HepG2 (cell line): ENCODE results near the gene ARHGEF38. TPM values are rescaled to one million over a fixed set of nuclear protein-coding genes. Genes with fewer than 3 reads are reported as not detected.

Source experiments
- ATAC-seq: fragments of 200-7000 bp; cut with Tn5 transposase; 3 replicates; pipeline ENCODE4 v1.9.1; 2020; ENCODE audit warnings: mild to moderate bottlenecking, moderate library complexity
- BruUV-seq: library from RNA; stranded (reverse); fragments of 400-500 nt; replicated peaks from 2 replicates; lab custom pipeline; 2021; lab: Mats Ljungman, UMichigan
- CTCF ChIA-PET: fragments of 300-600 bp; formaldehyde crosslinking; extraction: SDS; loops from one replicate; lab custom pipeline; 2021; ENCODE audit warnings: low total read pairs, inconsistent platforms, low intra/inter-chr PET ratio; lab: Yijun Ruan, JAX
- POLR2A ChIA-PET: fragments of 350-600 bp; sonication (Branson Sonifier 250); formaldehyde crosslinking; loops from one replicate; lab custom pipeline; 2020; ENCODE audit warnings: antibody characterized with exemption, inconsistent platforms; lab: Yijun Ruan, JAX
- DNase-seq: peaks from one replicate; pipeline ENCODE4 v3.0.0-alpha.2; 2015; ENCODE audit warnings: low spot score
- FAIRE-seq: peaks from 3 replicates; lab custom pipeline; 2011; peaks lifted over from hg19 to GRCh38; lab: Jason Lieb, UNC
- H2AFZ ChIP-seq: one replicate; pipeline ENCODE4 v1.6.1; 2011; ENCODE audit warnings: low read length, inconsistent platforms
- H3K27ac ChIP-seq: fragments of 300-600 bp; 3 replicates; pipeline ENCODE4 v1.8.0; 2011; ENCODE audit warnings: mixed run types, mild to moderate bottlenecking, mixed read lengths, low read length, inconsistent platforms; ENCODE audit not compliant: insufficient read depth; ENCODE audit errors: extremely low read length
- H3K27me3 ChIP-seq, 2 experiments: fragments of 200-600 bp in 1 of 2; 2 replicates in 1 of 2; 3 replicates in 1 of 2; pipeline versions ENCODE4 v1.6.0 to v1.8.0; 2011; ENCODE audit warnings: low read length in 2 of 2, mild to moderate bottlenecking in 2 of 2, moderate library complexity in 2 of 2, inconsistent platforms in 1 of 2; ENCODE audit not compliant: insufficient read depth in 2 of 2, control insufficient read depth in 1 of 2
- H3K36me3 ChIP-seq, 2 experiments: fragments of 200-600 bp in 1 of 2; replicated peaks in 1 of 2; 2 replicates in 1 of 2; 3 replicates in 1 of 2; pipeline versions ENCODE4 v1.5.1 to v1.8.0; 2011; ENCODE audit warnings: low read length in 2 of 2, inconsistent platforms in 1 of 2; ENCODE audit not compliant: insufficient read depth in 2 of 2, control insufficient read depth in 1 of 2
- H3K4me1 ChIP-seq: 2 replicates; pipeline ENCODE4 v1.5.1; 2012; ENCODE audit warnings: low read length, inconsistent platforms; ENCODE audit not compliant: insufficient read depth
- H3K4me2 ChIP-seq: 2 replicates; pipeline ENCODE4 v1.6.0; 2011; ENCODE audit warnings: low read depth, low read length, inconsistent platforms
- H3K4me3 ChIP-seq, 3 experiments: fragments of 200-600 bp in 1 of 3; sonication (generic), shearing (Covaris generic) in 1 of 3; replicated peaks in 1 of 3; 2 replicates each; pipeline ENCODE4 v1.5.1; 2011 to 2016; ENCODE audit warnings: low read length in 3 of 3, inconsistent platforms in 2 of 3, low read depth in 2 of 3, mild to moderate bottlenecking in 2 of 3, control low read depth in 1 of 3, mixed read lengths in 1 of 3; ENCODE audit not compliant: insufficient read depth in 1 of 3
- H3K79me2 ChIP-seq: one replicate; pipeline ENCODE4 v1.6.1; 2011; ENCODE audit warnings: low read length, inconsistent platforms; ENCODE audit not compliant: insufficient read depth
- H3K9ac ChIP-seq: 2 replicates; pipeline ENCODE4 v1.6.0; 2011; ENCODE audit warnings: mild to moderate bottlenecking, low read depth, low read length, inconsistent platforms; ENCODE audit not compliant: insufficient read depth
- H3K9me3 ChIP-seq: 2 replicates; pipeline ENCODE4 v1.5.1; 2012; ENCODE audit warnings: mild to moderate bottlenecking, low read length
- H4K20me1 ChIP-seq: 2 replicates; pipeline ENCODE4 v1.6.0; 2011; ENCODE audit warnings: inconsistent platforms, mild to moderate bottlenecking, low read length, moderate library complexity; ENCODE audit not compliant: insufficient read depth
- ADNP ChIP-seq: sonication (generic); formaldehyde crosslinking; IDR thresholded peaks from 2 replicates; pipeline ENCODE4 v1.4.0; 2020; ENCODE audit warnings: missing genetic modification reagents
- ESRRA ChIP-seq: sonication (generic); formaldehyde crosslinking; IDR thresholded peaks from 2 replicates; pipeline ENCODE4 v1.5.1; 2020; ENCODE audit warnings: mild to moderate bottlenecking, low read depth, missing genetic modification reagents
- HIC2 ChIP-seq: sonication (generic); formaldehyde crosslinking; IDR thresholded peaks from 2 replicates; pipeline ENCODE4 v1.9.0; 2022; ENCODE audit warnings: low read depth, missing genetic modification reagents
- KAT8 ChIP-seq: IDR thresholded peaks from 2 replicates; pipeline ENCODE4 v1.6.1; 2016; ENCODE audit warnings: missing genetic modification reagents, missing compliant biosample characterization
- MTA1 ChIP-seq: sonication (generic); formaldehyde crosslinking; IDR thresholded peaks from 2 replicates; pipeline ENCODE4 v1.4.0; 2020; ENCODE audit warnings: missing genetic modification reagents, mild to moderate bottlenecking, borderline replicate concordance
- SMAD3 ChIP-seq: sonication (generic); formaldehyde crosslinking; IDR thresholded peaks from 2 replicates; pipeline ENCODE4 v1.4.0; 2020; ENCODE audit warnings: missing genetic modification reagents
- SRSF9 ChIP-seq: fragments of 200-400 bp; formaldehyde crosslinking; IDR thresholded peaks from 2 replicates; pipeline ENCODE4 v1.6.1; 2018; ENCODE audit warnings: borderline replicate concordance, mild to moderate bottlenecking, low read depth, low read length; ENCODE audit not compliant: insufficient read depth, poor library complexity, severe bottlenecking
- ZBTB44 ChIP-seq: sonication (generic); formaldehyde crosslinking; IDR thresholded peaks from 2 replicates; pipeline ENCODE4 v1.4.0; 2020; ENCODE audit warnings: missing genetic modification reagents
- ZIK1 ChIP-seq: sonication (generic); formaldehyde crosslinking; IDR thresholded peaks from 2 replicates; pipeline ENCODE4 v1.5.0; 2020; ENCODE audit warnings: mild to moderate bottlenecking, low read depth, missing genetic modification reagents, borderline replicate concordance
- ZNF276 ChIP-seq: sonication (generic); formaldehyde crosslinking; IDR thresholded peaks from 2 replicates; pipeline ENCODE4 v1.4.0; 2020; ENCODE audit warnings: mild to moderate bottlenecking, low read depth, missing genetic modification reagents
- ZNF556 ChIP-seq: sonication (generic); formaldehyde crosslinking; IDR thresholded peaks from 2 replicates; pipeline ENCODE4 v1.4.0; 2020; ENCODE audit warnings: mild to moderate bottlenecking, missing genetic modification reagents, borderline replicate concordance
- ZNF7 ChIP-seq: IDR thresholded peaks from 2 replicates; pipeline ENCODE4 v1.6.1; 2016; ENCODE audit warnings: missing biosample characterization, missing genetic modification reagents
- ZNF709 ChIP-seq: sonication (generic); formaldehyde crosslinking; IDR thresholded peaks from 2 replicates; pipeline ENCODE4 v1.5.0; 2020; ENCODE audit warnings: mild to moderate bottlenecking, missing genetic modification reagents
- ZSCAN29 ChIP-seq: sonication (generic); formaldehyde crosslinking; conservative IDR thresholded peaks from 2 replicates; pipeline ENCODE4 v1.4.0; 2020; ENCODE audit warnings: mild to moderate bottlenecking, missing genetic modification reagents
- ZZZ3 ChIP-seq: sonication (generic); formaldehyde crosslinking; IDR thresholded peaks from 2 replicates; pipeline ENCODE4 v1.4.0; 2020; ENCODE audit warnings: missing genetic modification reagents, mild to moderate bottlenecking, borderline replicate concordance
- in situ Hi-C: cut with HindIII; loops from 2 replicates; pipeline ENCODE4 v1.10.0; 2017; ENCODE audit warnings: low pct_unique_long_range_greater_than_20kb; ENCODE audit not compliant: extremely low pct_ligation_motif_present
- intact Hi-C: fragments of 100-400 bp; cut with micrococcal nuclease; formaldehyde crosslinking; loops from one replicate; pipeline ENCODE4 v1.10.0; 2022; ENCODE audit not compliant: unreplicated experiment
- polyA plus RNA-seq, 8 experiments: library from polyadenylated mRNA; depleted of rRNA in 3 of 8; stranded (reverse) in 7 of 8; unstranded in 1 of 8; fragments of >200 nt; fragmentation: Illumina TruSeq in 4 of 8; extraction: Trizol in 4 of 8; gene quantifications; 2 replicates each; pipeline versions ENCODE4 v1.2.1 to v1.2.3, GENCODE V29; 2011 to 2016; ENCODE audit warnings: low read depth in 4 of 8, missing spikeins in 1 of 8, mixed read lengths in 1 of 8; ENCODE audit not compliant: insufficient read depth in 1 of 8
- total RNA-seq, 5 experiments: library from RNA; depleted of rRNA; stranded (reverse); fragments of >200 nt; fragmentation: Illumina TruSeq; extraction: Trizol; gene quantifications; 2 replicates each; pipeline ENCODE4 v1.2.3, GENCODE V29; 2016; ENCODE audit warnings: low read depth in 1 of 5

ARHGEF38 gene
- total and polyA plus RNA-seq, 2 of the 13 experiments (the other 11 are each of a cell fraction or from before 2014, with no cell fraction given), result not detected

- TF ChIP-seq ZBTB44 (CRISPR knock-in tag), result no peak
- no peak for TF ChIP-seq HIC2 (CRISPR knock-in tag)
- TF ChIP-seq KAT8 (CRISPR knock-in tag), result no peak
- no peak for TF ChIP-seq MTA1 (CRISPR knock-in tag)
- no peak for TF ChIP-seq ZZZ3 (CRISPR knock-in tag)
- TF ChIP-seq, all 625 proteins: peak for 0
Observed at GRCh38 chr4:105543346-105543745, 9.1 kb upstream of the ARHGEF38 start (continued).

- TF ChIP-seq ZNF7 (no peak), ZNF709 (CRISPR knock-in tag) (no peak), SMAD3 (CRISPR knock-in tag) (no peak), SRSF9 (no peak), ZIK1 (CRISPR knock-in tag) (no peak), ESRRA (CRISPR knock-in tag) (no peak), ZSCAN29 (CRISPR knock-in tag) (no peak), ADNP (CRISPR knock-in tag) (no peak), ZNF556 (CRISPR knock-in tag) (no peak), ZNF276 (CRISPR knock-in tag) (no peak)
- Histone ChIP-seq H3K4me1 (no peaks in the 10 kb centered on the region), H2AFZ (no peak overlapping the region), H3K9ac (no peak overlapping the region), H3K27me3 (no peaks in the 10 kb centered on the region), H4K20me1 (no peaks in the 10 kb centered on the region), H3K9me3 (no peaks in the 10 kb centered on the region), H3K79me2 (no peaks in the 10 kb centered on the region), H3K4me3 (no peak overlapping the region), H3K36me3 (no peaks in the 10 kb centered on the region), H3K27ac (no peak overlapping the region), H3K4me2 (no peak overlapping the region)
- DNase-seq, result no peak
- POLR2A ChIA-PET, result no interaction called here
- no peak for FAIRE-seq
- no peak for ATAC-seq
- intact Hi-C loops (no loop called here), in situ Hi-C loops (no loop called here)
- BruUV-seq, result no TSS peak
- CTCF ChIA-PET, result no interaction called here
Observed at GRCh38 chr4:105543881-105544280, 8.5 kb upstream of the ARHGEF38 start.
